ENCODE data around the gene HMGB4.

HMGB4 gene

GRCh38 chr1:33863779-33864178, at the start of gene HMGB4:
TSS of gene HMGB4 (plus strand) at chr1:33864079. CDS start at chr1:33864192, 113 bp downstream.
- no peak for DNase-seq (ENCODE audit: low spot score)

- no peak for DNase-seq (ENCODE audit: low spot score)
These were observed 49.7 kb upstream of the HMGB4 start for GRCh38 chr1:33814166-33814565.

- DNase-seq (ENCODE audit: low spot score): no peak
These were observed 48.8 kb upstream of the HMGB4 start for GRCh38 chr1:33815061-33815460.

- no peak for DNase-seq (ENCODE audit: low spot score)
These were observed 45.8 kb upstream of the HMGB4 start for GRCh38 chr1:33818071-33818470.

GRCh38 chr1:33819290-33819912, 44.5 kb upstream of the HMGB4 start:
- DNase-seq (ENCODE audit: low spot score): no peak

- DNase-seq (ENCODE audit: low spot score): no peak
These were observed 44.0 kb upstream of the HMGB4 start for GRCh38 chr1:33819913-33820311.

- no peak for DNase-seq (ENCODE audit: low spot score)
These were observed 43.1 kb upstream of the HMGB4 start for GRCh38 chr1:33820804-33821203.

- DNase-seq (ENCODE audit: low spot score): no peak
These were observed 42.6 kb upstream of the HMGB4 start for GRCh38 chr1:33821291-33821690.

- no peak for DNase-seq (ENCODE audit: low spot score)
These were observed 41.5 kb upstream of the HMGB4 start for GRCh38 chr1:33822396-33822795.

GRCh38 chr1:33823401-33823800, 40.5 kb upstream of the HMGB4 start:
- DNase-seq (ENCODE audit: low spot score): no peak

GRCh38 chr1:33823830-33824229, 40.0 kb upstream of the HMGB4 start:
- no peak for DNase-seq (ENCODE audit: low spot score)

GRCh38 chr1:33824321-33824720, 39.6 kb upstream of the HMGB4 start:
- DNase-seq (ENCODE audit: low spot score): no peak

GRCh38 chr1:33824971-33825370, 38.9 kb upstream of the HMGB4 start:
- DNase-seq (ENCODE audit: low spot score): no peak

- no peak for DNase-seq (ENCODE audit: low spot score)
These were observed 38.4 kb upstream of the HMGB4 start for GRCh38 chr1:33825506-33825905.

GRCh38 chr1:33826311-33826710, 37.6 kb upstream of the HMGB4 start:
- no peak for DNase-seq (ENCODE audit: low spot score)

- no peak for DNase-seq (ENCODE audit: low spot score)
These were observed 37.2 kb upstream of the HMGB4 start for GRCh38 chr1:33826711-33827110.

GRCh38 chr1:33828059-33828458, 35.8 kb upstream of the HMGB4 start:
- DNase-seq (ENCODE audit: low spot score): no peak

- no peak for DNase-seq (ENCODE audit: low spot score)
These were observed 35.2 kb upstream of the HMGB4 start for GRCh38 chr1:33828654-33829053.

GRCh38 chr1:33836911-33837310, 27.0 kb upstream of the HMGB4 start:
- no peak for DNase-seq (ENCODE audit: low spot score)

- DNase-seq (ENCODE audit: low spot score): no peak
These were observed 26.2 kb upstream of the HMGB4 start for GRCh38 chr1:33837635-33838034.

- DNase-seq (ENCODE audit: low spot score): no peak
These were observed 22.4 kb upstream of the HMGB4 start for GRCh38 chr1:33841494-33841893.

GRCh38 chr1:33842348-33842747, 21.5 kb upstream of the HMGB4 start:
- DNase-seq (ENCODE audit: low spot score): no peak

GRCh38 chr1:33844166-33844565, 19.7 kb upstream of the HMGB4 start:
- DNase-seq (ENCODE audit: low spot score): no peak

GRCh38 chr1:33846861-33847260, 17.0 kb upstream of the HMGB4 start:
- no peak for DNase-seq (ENCODE audit: low spot score)

Measured in left forelimb (tissue), 1 donor.